OCI-LY7 (cell line): ENCODE results near the gene LMOD2. TPM values are rescaled to one million over a fixed set of nuclear protein-coding genes. Genes with fewer than 3 reads are reported as not detected.

Experiments used
- BruUV-seq: library from RNA; stranded (reverse); fragments of 400-500 nt; replicated peaks from 2 replicates; lab custom pipeline; 2021; lab: Mats Ljungman, UMichigan
- CTCF ChIA-PET: fragments of 300-600 bp; sonication (Branson Sonifier 250); formaldehyde crosslinking; loops from one replicate; lab custom pipeline; 2022; ENCODE audit warnings: antibody characterized with exemption; ENCODE audit not compliant: unreplicated experiment; lab: Charles Lee
- POLR2A ChIA-PET: fragments of 300-600 bp; sonication (Branson Sonifier 250); formaldehyde crosslinking; loops from one replicate; lab custom pipeline; 2022; ENCODE audit warnings: antibody characterized with exemption; lab: Charles Lee
- DNase-seq: peaks from one replicate; pipeline ENCODE4 v3.0.0-alpha.2; 2015; ENCODE audit warnings: low spot score
- H2AFZ ChIP-seq: fragments of 200-600 bp; sonication (generic), shearing (Covaris generic); 2 replicates; pipeline ENCODE4 v1.6.1; 2014; ENCODE audit warnings: mild to moderate bottlenecking, antibody characterized with exemption, low read length, moderate library complexity
- H3K27ac ChIP-seq: fragments of 200-600 bp; sonication (generic); 2 replicates; pipeline ENCODE4 v1.5.1; 2014; ENCODE audit warnings: mixed run types, low read depth, mild to moderate bottlenecking, moderate library complexity, low read length, inconsistent platforms; ENCODE audit not compliant: poor library complexity, severe bottlenecking
- H3K36me3 ChIP-seq: fragments of 200-600 bp; sonication (generic); 2 replicates; pipeline ENCODE4 v1.6.1; 2014; ENCODE audit warnings: mild to moderate bottlenecking, antibody characterized with exemption, low read length, moderate library complexity, mixed read lengths; ENCODE audit not compliant: insufficient read depth
- H3K4me1 ChIP-seq: fragments of 200-600 bp; sonication (generic); 2 replicates; pipeline ENCODE4 v1.5.1; 2014; ENCODE audit warnings: mild to moderate bottlenecking, low read length; ENCODE audit not compliant: insufficient read depth, poor library complexity, severe bottlenecking
- H3K4me2 ChIP-seq: fragments of 200-600 bp; sonication (generic); 2 replicates; pipeline ENCODE4 v1.6.1; 2014; ENCODE audit warnings: mild to moderate bottlenecking, low read length
- H3K4me3 ChIP-seq: fragments of 200-600 bp; sonication (generic); 2 replicates; pipeline ENCODE4 v1.5.1; 2014; ENCODE audit warnings: mild to moderate bottlenecking, low read depth, low read length; ENCODE audit not compliant: poor library complexity, severe bottlenecking
- H3K79me2 ChIP-seq: fragments of 200-600 bp; sonication (generic); 2 replicates; pipeline ENCODE4 v1.6.1; 2016; ENCODE audit warnings: low read depth, mild to moderate bottlenecking, low read length, moderate library complexity, mixed read lengths; ENCODE audit not compliant: insufficient read depth
- H3K9me2 ChIP-seq: fragments of 200-600 bp; sonication (generic); 2 replicates; pipeline ENCODE4 v1.6.1; 2016; ENCODE audit warnings: mild to moderate bottlenecking, low read length, mixed read lengths; ENCODE audit not compliant: insufficient read depth
- H3K9me3 ChIP-seq: fragments of 200-600 bp; sonication (generic); 2 replicates; pipeline ENCODE4 v1.6.1; 2014; ENCODE audit warnings: mild to moderate bottlenecking, mixed run types, low read length, mixed read lengths
- H4K20me1 ChIP-seq: fragments of 200-600 bp; sonication (generic); 2 replicates; pipeline ENCODE4 v1.6.1; 2014; ENCODE audit warnings: mild to moderate bottlenecking, antibody characterized with exemption, low read length, moderate library complexity, mixed read lengths; ENCODE audit not compliant: insufficient read depth
- EZH2phosphoT487 ChIP-seq: fragments of 200-600 bp; sonication (generic); IDR thresholded peaks from 2 replicates; pipeline ENCODE4 v1.6.1; 2018; ENCODE audit warnings: low read depth, borderline replicate concordance, mild to moderate bottlenecking, mixed run types, antibody characterized with exemption, low read length, moderate library complexity, mixed read lengths
- intact Hi-C: fragments of 100-400 bp; cut with micrococcal nuclease; formaldehyde crosslinking; loops from one replicate; pipeline ENCODE4 v1.10.0; 2022; ENCODE audit not compliant: unreplicated experiment
- total RNA-seq, 2 experiments: library from RNA; depleted of rRNA in 1 of 2; stranded (reverse); fragments of >200 nt in 1 of 2; shearing (Covaris generic) in 1 of 2; gene quantifications; 2 replicates each; pipeline ENCODE4 v1.2.3, GENCODE V29; 2014 to 2022
- TF ChIP-seq, protein P1 (sequence below): fragments of 200-600 bp; sonication (generic); conservative IDR thresholded peaks from 2 replicates; pipeline ENCODE4 v1.5.1; 2014; ENCODE audit warnings: mild to moderate bottlenecking, antibody characterized with exemption, low read length, moderate library complexity, mixed read lengths

Gene LMOD2
- total RNA-seq, 2 experiments from 2014 or later: not detected

DNA sequence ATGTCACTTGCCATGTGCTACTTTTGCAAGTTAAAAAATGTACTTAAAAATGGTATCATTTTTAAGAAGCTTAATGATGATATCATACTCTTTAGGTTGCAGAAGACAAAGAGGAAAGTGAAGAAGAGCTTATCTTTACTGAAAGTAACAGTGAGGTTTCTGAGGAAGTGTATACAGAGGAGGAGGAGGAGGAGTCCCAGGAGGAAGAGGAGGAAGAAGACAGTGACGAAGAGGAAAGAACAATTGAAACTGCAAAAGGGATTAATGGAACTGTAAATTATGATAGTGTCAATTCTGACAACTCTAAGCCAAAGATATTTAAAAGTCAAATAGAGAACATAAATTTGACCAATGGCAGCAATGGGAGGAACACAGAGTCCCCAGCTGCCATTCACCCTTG, 6.1 kb downstream of the LMOD2 start:
- TF ChIP-seq, protein P1, sequence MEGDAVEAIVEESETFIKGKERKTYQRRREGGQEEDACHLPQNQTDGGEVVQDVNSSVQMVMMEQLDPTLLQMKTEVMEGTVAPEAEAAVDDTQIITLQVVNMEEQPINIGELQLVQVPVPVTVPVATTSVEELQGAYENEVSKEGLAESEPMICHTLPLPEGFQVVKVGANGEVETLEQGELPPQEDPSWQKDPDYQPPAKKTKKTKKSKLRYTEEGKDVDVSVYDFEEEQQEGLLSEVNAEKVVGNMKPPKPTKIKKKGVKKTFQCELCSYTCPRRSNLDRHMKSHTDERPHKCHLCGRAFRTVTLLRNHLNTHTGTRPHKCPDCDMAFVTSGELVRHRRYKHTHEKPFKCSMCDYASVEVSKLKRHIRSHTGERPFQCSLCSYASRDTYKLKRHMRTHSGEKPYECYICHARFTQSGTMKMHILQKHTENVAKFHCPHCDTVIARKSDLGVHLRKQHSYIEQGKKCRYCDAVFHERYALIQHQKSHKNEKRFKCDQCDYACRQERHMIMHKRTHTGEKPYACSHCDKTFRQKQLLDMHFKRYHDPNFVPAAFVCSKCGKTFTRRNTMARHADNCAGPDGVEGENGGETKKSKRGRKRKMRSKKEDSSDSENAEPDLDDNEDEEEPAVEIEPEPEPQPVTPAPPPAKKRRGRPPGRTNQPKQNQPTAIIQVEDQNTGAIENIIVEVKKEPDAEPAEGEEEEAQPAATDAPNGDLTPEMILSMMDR: no peak
- TF ChIP-seq EZH2phosphoT487: no peak
- intact Hi-C loops: no loop called here
- no peaks in the 10 kb centered on the region for H4K20me1 ChIP-seq
- no peaks in the 10 kb centered on the region for H3K9me2 ChIP-seq
- no TSS peak for BruUV-seq
- H3K27ac ChIP-seq: no peak overlapping the region
- no peak overlapping the region for H3K4me3 ChIP-seq
- POLR2A ChIA-PET: interaction anchor here (0.7 kb wide), 1 partner anchor 165 kb away, joined by 3 read pairs; no protein-coding TSS in a partner anchor
- no peak overlapping the region for H2AFZ ChIP-seq
- no peak for DNase-seq
- H3K4me2 ChIP-seq: no peak overlapping the region
- no peaks in the 10 kb centered on the region for H3K9me3 ChIP-seq
- H3K4me1 ChIP-seq: no peaks in the 10 kb centered on the region
- no peaks in the 10 kb centered on the region for H3K36me3 ChIP-seq
- no peaks in the 10 kb centered on the region for H3K79me2 ChIP-seq
- CTCF ChIA-PET: no interaction called here

DNA sequence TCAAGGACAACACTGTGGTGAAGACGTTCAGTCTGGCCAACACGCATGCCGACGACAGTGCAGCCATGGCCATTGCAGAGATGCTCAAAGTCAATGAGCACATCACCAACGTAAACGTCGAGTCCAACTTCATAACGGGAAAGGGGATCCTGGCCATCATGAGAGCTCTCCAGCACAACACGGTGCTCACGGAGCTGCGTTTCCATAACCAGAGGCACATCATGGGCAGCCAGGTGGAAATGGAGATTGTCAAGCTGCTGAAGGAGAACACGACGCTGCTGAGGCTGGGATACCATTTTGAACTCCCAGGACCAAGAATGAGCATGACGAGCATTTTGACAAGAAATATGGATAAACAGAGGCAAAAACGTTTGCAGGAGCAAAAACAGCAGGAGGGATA, 6.6 kb downstream of the LMOD2 start:
- Histone ChIP-seq H3K4me2 (no peak overlapping the region), H4K20me1 (no peaks in the 10 kb centered on the region)

DNA sequence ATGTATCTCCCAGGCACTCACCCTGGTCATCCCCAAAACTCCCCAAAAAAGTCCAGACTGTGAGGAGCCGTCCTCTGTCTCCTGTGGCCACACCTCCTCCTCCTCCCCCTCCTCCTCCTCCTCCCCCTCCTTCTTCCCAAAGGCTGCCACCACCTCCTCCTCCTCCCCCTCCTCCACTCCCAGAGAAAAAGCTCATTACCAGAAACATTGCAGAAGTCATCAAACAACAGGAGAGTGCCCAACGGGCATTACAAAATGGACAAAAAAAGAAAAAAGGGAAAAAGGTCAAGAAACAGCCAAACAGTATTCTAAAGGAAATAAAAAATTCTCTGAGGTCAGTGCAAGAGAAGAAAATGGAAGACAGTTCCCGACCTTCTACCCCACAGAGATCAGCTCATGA, 7.1 kb downstream of the LMOD2 start:
- CTCF ChIA-PET: interaction anchor here (0.6 kb wide), 1 partner anchor 100 kb away, joined by 8 read pairs; no protein-coding TSS in a partner anchor
- no peaks in the 10 kb centered on the region for H3K9me3 ChIP-seq
- BruUV-seq: no TSS peak
- DNase-seq: no peak
- H3K27ac ChIP-seq: no peak overlapping the region
- no peaks in the 10 kb centered on the region for H3K36me3 ChIP-seq
- H3K9me2 ChIP-seq: no peaks in the 10 kb centered on the region
- no peak for TF ChIP-seq EZH2phosphoT487
- TF ChIP-seq, protein P1: no peak
- H2AFZ ChIP-seq: no peak overlapping the region
- H3K4me1 ChIP-seq: no peaks in the 10 kb centered on the region
- H3K4me2 ChIP-seq: no peak overlapping the region
- intact Hi-C loops: no loop called here
- H3K79me2 ChIP-seq: no peaks in the 10 kb centered on the region
- POLR2A ChIA-PET: interaction anchor here (0.9 kb wide), 1 partner anchor 93 kb away, joined by 4 read pairs; no protein-coding TSS in a partner anchor
- H4K20me1 ChIP-seq: no peaks in the 10 kb centered on the region
- no peak overlapping the region for H3K4me3 ChIP-seq

More for the DNA sequence above, 6.6 kb downstream of the LMOD2 start:
- H3K36me3 ChIP-seq: no peaks in the 10 kb centered on the region
- H3K79me2 ChIP-seq: no peaks in the 10 kb centered on the region
- no peaks in the 10 kb centered on the region for H3K9me3 ChIP-seq
- H3K4me3 ChIP-seq: no peak overlapping the region
- H3K4me1 ChIP-seq: no peaks in the 10 kb centered on the region
- intact Hi-C loops: no loop called here
- H3K9me2 ChIP-seq: no peaks in the 10 kb centered on the region
- no peak overlapping the region for H2AFZ ChIP-seq
- DNase-seq: no peak
- ChIA-PET POLR2A (interaction anchor here (0.9 kb wide), 1 partner anchor 93 kb away, joined by 4 read pairs; no protein-coding TSS in a partner anchor), CTCF (no interaction called here)
- TF ChIP-seq, protein P1: no peak
- no peak for TF ChIP-seq EZH2phosphoT487
- no peak overlapping the region for H3K27ac ChIP-seq
- no TSS peak for BruUV-seq
